Esophagus squamous epithelium (tissue), 4 donors: ENCODE data around the gene RANBP3.

ENCODE experiments used
- POLR2A ChIP-seq, 4 donors: fragments of 450-650 bp; IDR thresholded peaks; one replicate each; pipeline ENCODE4 v1.6.1; 2017; ENCODE audit warnings: antibody characterized with exemption in 4 of 4, mild to moderate bottlenecking in 4 of 4, moderate library complexity in 3 of 4
- TF ChIP-seq, protein P1 (sequence below), 6 experiments: fragments of 450-650 bp in 4 of 6; fragments of 200-600 bp in 2 of 6; sonication (generic) in 2 of 6; IDR thresholded peaks; one replicate each; pipeline ENCODE4 v1.5.1; 2016 to 2019; ENCODE audit warnings: antibody characterized with exemption in 6 of 6, mild to moderate bottlenecking in 4 of 6, moderate library complexity in 4 of 6

GRCh38 chr19:6026390-6027227, 48.7 kb upstream of the RANBP3 start:
- TF ChIP-seq, protein P1, sequence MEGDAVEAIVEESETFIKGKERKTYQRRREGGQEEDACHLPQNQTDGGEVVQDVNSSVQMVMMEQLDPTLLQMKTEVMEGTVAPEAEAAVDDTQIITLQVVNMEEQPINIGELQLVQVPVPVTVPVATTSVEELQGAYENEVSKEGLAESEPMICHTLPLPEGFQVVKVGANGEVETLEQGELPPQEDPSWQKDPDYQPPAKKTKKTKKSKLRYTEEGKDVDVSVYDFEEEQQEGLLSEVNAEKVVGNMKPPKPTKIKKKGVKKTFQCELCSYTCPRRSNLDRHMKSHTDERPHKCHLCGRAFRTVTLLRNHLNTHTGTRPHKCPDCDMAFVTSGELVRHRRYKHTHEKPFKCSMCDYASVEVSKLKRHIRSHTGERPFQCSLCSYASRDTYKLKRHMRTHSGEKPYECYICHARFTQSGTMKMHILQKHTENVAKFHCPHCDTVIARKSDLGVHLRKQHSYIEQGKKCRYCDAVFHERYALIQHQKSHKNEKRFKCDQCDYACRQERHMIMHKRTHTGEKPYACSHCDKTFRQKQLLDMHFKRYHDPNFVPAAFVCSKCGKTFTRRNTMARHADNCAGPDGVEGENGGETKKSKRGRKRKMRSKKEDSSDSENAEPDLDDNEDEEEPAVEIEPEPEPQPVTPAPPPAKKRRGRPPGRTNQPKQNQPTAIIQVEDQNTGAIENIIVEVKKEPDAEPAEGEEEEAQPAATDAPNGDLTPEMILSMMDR (IDR thresholded peaks at IDR 0.05): no peak
- TF ChIP-seq POLR2A (IDR thresholded peaks at IDR 0.05): no peak
